Fibroblast of lung (primary cell): ENCODE measurements around the gene FREM2. TPM values are rescaled to one million over a fixed set of nuclear protein-coding genes. Genes with fewer than 3 reads are reported as not detected.

ENCODE experiments used
- DNase-seq, 2 donors: peaks; one replicate each; pipeline versions ENCODE4 v3.0.0 to v3.0.0-alpha.2; 2010; ENCODE audit warnings: low read depth in 2 of 2
- H2AFZ ChIP-seq: 2 replicates; pipeline ENCODE4 v1.5.1; 2012; ENCODE audit warnings: low read length, control low read depth, inconsistent platforms
- H3K27ac ChIP-seq: 2 replicates; pipeline ENCODE4 v1.5.1; 2011; ENCODE audit warnings: low read length, control low read depth; ENCODE audit not compliant: insufficient read depth
- H3K27me3 ChIP-seq: 2 replicates; pipeline ENCODE4 v1.5.1; 2011; ENCODE audit warnings: mild to moderate bottlenecking, low read length; ENCODE audit not compliant: control insufficient read depth, insufficient read depth
- H3K36me3 ChIP-seq: 2 replicates; pipeline ENCODE4 v1.5.1; 2011; ENCODE audit warnings: low read length; ENCODE audit not compliant: control insufficient read depth, insufficient read depth
- H3K4me1 ChIP-seq: 2 replicates; pipeline ENCODE4 v1.5.1; 2011; ENCODE audit warnings: low read length; ENCODE audit not compliant: control insufficient read depth, insufficient read depth; ENCODE audit errors: extremely low read depth
- H3K4me2 ChIP-seq: 2 replicates; pipeline ENCODE4 v1.5.1; 2011; ENCODE audit warnings: low read length, control low read depth; ENCODE audit not compliant: insufficient read depth; ENCODE audit errors: extremely low read depth
- H3K4me3 ChIP-seq, 4 experiments: fragments of 200-600 bp in 1 of 4; sonication (generic) in 1 of 4; replicated peaks in 1 of 4; 2 replicates each; pipeline ENCODE4 v1.5.1; 2011 to 2016; ENCODE audit warnings: low read length in 4 of 4, low read depth in 3 of 4, mild to moderate bottlenecking in 3 of 4, control low read depth in 2 of 4, inconsistent platforms in 1 of 4, mixed read lengths in 1 of 4; ENCODE audit not compliant: insufficient read depth in 1 of 4; ENCODE audit errors: control extremely low read depth in 1 of 4
- H3K79me2 ChIP-seq: 2 replicates; pipeline ENCODE4 v1.5.1; 2012; ENCODE audit warnings: mild to moderate bottlenecking, low read length, inconsistent platforms; ENCODE audit not compliant: control insufficient read depth, insufficient read depth
- H3K9ac ChIP-seq: 2 replicates; pipeline ENCODE4 v1.5.1; 2011; ENCODE audit warnings: mild to moderate bottlenecking, low read length, control low read depth; ENCODE audit not compliant: insufficient read depth
- H3K9me3 ChIP-seq: 2 replicates; pipeline ENCODE4 v1.5.1; 2012; ENCODE audit warnings: low read depth, low read length; ENCODE audit not compliant: control insufficient read depth, insufficient read depth
- H4K20me1 ChIP-seq: 2 replicates; pipeline ENCODE4 v1.5.1; 2011; ENCODE audit warnings: low read length; ENCODE audit not compliant: control insufficient read depth, insufficient read depth; ENCODE audit errors: extremely low read depth
- EZH2 ChIP-seq: IDR thresholded peaks from 2 replicates; pipeline ENCODE4 v1.5.1; 2012; ENCODE audit warnings: low read length, control low read depth, mild to moderate bottlenecking; ENCODE audit errors: missing control alignments
- polyA plus RNA-seq, 2 donors: library from polyadenylated mRNA; depleted of rRNA in 1 of 2; stranded (reverse) in 1 of 2; unstranded in 1 of 2; fragments of >200 nt; gene quantifications; 2 replicates each; pipeline ENCODE4 v1.2.1, GENCODE V29; 2011 to 2012; ENCODE audit warnings: missing spikeins in 1 of 2
- total RNA-seq: library from RNA; depleted of rRNA; stranded (reverse); fragments of >200 nt; gene quantifications from 2 replicates; pipeline ENCODE4 v1.2.1, GENCODE V29; 2014
- TF ChIP-seq, protein P1 (sequence below), 2 donors: IDR thresholded peaks in 1 of 2; conservative IDR thresholded peaks in 1 of 2; 1 replicate in 1 of 2; 2 replicates in 1 of 2; pipeline ENCODE4 v1.5.1; 2011 to 2012; ENCODE audit warnings: low read length in 2 of 2, control low read depth in 1 of 2, inconsistent platforms in 1 of 2, low read depth in 1 of 2, mild to moderate bottlenecking in 1 of 2

The FREM2 gene
- total and polyA plus RNA-seq, 2 donors (not counting 1 experiment from before 2014, with no cell fraction given) = under 0.01 TPM

DNA sequence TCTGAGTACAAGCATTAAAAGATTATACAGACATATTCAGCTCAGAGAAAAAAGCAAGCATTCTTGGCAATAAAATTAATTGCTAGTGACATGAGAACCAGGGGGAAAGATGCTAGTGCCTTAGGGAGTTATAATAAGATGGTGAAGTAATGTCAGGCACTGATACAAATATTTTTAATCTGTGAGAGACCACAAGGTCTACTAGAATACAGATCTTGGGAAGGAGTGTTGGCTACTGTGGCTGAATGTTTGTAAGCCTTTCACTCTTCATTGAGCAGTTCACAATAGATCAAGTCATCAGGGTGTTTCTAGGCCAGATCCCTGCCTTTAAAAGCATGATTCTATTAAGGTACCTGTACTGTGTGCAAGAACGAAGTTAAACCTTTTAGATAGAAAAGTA lies 16.4 kb downstream of the FREM2 start:
- Histone ChIP-seq H2AFZ (no peak overlapping the region), H3K36me3 (no peaks in the 10 kb centered on the region), H3K4me2 (no peak overlapping the region), H3K4me3 (no peak overlapping the region), H3K79me2 (no peaks in the 10 kb centered on the region), H4K20me1 (no peaks in the 10 kb centered on the region), H3K27ac (no peak overlapping the region), H3K9ac (no peak overlapping the region), H3K4me1 (no peaks in the 10 kb centered on the region), H3K9me3 (no peaks in the 10 kb centered on the region), H3K27me3 (no peaks in the 10 kb centered on the region)
- DNase-seq = no peak
- TF ChIP-seq EZH2 = no peak
- TF ChIP-seq, protein P1, sequence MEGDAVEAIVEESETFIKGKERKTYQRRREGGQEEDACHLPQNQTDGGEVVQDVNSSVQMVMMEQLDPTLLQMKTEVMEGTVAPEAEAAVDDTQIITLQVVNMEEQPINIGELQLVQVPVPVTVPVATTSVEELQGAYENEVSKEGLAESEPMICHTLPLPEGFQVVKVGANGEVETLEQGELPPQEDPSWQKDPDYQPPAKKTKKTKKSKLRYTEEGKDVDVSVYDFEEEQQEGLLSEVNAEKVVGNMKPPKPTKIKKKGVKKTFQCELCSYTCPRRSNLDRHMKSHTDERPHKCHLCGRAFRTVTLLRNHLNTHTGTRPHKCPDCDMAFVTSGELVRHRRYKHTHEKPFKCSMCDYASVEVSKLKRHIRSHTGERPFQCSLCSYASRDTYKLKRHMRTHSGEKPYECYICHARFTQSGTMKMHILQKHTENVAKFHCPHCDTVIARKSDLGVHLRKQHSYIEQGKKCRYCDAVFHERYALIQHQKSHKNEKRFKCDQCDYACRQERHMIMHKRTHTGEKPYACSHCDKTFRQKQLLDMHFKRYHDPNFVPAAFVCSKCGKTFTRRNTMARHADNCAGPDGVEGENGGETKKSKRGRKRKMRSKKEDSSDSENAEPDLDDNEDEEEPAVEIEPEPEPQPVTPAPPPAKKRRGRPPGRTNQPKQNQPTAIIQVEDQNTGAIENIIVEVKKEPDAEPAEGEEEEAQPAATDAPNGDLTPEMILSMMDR (conservative IDR thresholded peaks at IDR 0.05 in 1 of 2, IDR thresholded peaks at IDR 0.05 in 1 of 2; ENCODE audit: low read depth in 1 of 2, low read length in 2 of 2) = no peak

DNA sequence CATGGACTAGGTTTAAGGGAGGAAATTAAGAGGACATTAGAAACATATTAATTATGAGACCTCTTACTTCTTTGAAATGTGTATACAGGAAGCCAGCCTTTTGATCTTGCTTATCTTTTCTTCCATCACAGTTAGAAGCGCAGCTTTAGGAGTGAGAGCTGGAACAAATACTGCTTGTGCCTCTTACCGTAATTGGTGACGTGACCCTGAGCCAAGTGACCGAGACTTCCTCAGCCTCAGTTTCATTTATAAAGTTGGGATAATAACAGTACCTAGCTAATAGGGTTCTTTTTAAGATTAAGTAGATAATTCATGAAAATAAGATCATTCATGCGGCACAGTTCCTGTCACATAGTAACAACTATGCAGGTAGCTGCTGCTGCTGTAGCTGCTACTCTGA lies 18.5 kb downstream of the FREM2 start:
- Histone ChIP-seq H2AFZ (no peak overlapping the region), H3K9me3 (no peaks in the 10 kb centered on the region), H3K4me1 (no peaks in the 10 kb centered on the region), H3K36me3 (no peaks in the 10 kb centered on the region), H3K4me2 (no peak overlapping the region), H3K9ac (no peak overlapping the region), H3K27me3 (no peaks in the 10 kb centered on the region), H3K27ac (no peak overlapping the region), H3K79me2 (no peaks in the 10 kb centered on the region), H3K4me3 (no peak overlapping the region), H4K20me1 (no peaks in the 10 kb centered on the region)
- DNase-seq = no peak
- TF ChIP-seq, protein P1 (conservative IDR thresholded peaks at IDR 0.05 in 1 of 2, IDR thresholded peaks at IDR 0.05 in 1 of 2; ENCODE audit: low read depth in 1 of 2, low read length in 2 of 2) = no peak
- TF ChIP-seq EZH2 = no peak

DNA sequence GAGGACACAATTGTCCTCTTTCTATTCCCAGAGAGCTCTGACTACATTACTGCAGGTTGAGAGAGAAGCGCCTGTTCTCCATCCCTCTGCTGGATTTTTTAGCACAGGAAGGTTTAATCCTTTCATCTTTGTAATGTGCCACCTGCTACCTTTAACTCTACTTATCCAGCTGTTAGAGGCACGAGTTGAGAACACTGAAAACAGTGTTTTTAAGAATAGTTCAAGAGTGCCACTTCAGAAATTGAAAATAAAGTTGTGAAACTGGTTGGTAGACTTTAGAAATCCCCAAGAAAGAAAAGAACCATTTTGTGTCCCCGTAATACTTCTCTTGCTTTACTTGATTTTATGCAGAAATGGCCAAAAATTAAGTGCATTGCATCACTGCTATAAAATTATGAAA lies 20.6 kb downstream of the FREM2 start:
- TF ChIP-seq EZH2 = no peak
- TF ChIP-seq, protein P1 (conservative IDR thresholded peaks at IDR 0.05 in 1 of 2, IDR thresholded peaks at IDR 0.05 in 1 of 2; ENCODE audit: low read depth in 1 of 2, low read length in 2 of 2) = no peak
- Histone ChIP-seq H3K36me3 (no peaks in the 10 kb centered on the region), H3K4me1 (no peaks in the 10 kb centered on the region), H4K20me1 (no peaks in the 10 kb centered on the region), H3K4me2 (no peak overlapping the region), H3K27me3 (no peaks in the 10 kb centered on the region), H3K9me3 (no peaks in the 10 kb centered on the region), H3K4me3 (no peak overlapping the region), H2AFZ (no peak overlapping the region), H3K79me2 (no peaks in the 10 kb centered on the region), H3K9ac (no peak overlapping the region), H3K27ac (no peak overlapping the region)
- no peak for DNase-seq
